K562 (cell line): Measurements from ENCODE around the gene OR2C1. TPM values are rescaled to one million over a fixed set of nuclear protein-coding genes. Genes with fewer than 3 reads are reported as not detected.

Experiments used
- CBX8 ChIP-seq: fragments of 200-600 bp; sonication (generic); IDR thresholded peaks from 2 replicates; pipeline ENCODE4 v1.6.1; 2012; ENCODE audit warnings: borderline replicate concordance, mixed run types, low read depth, mild to moderate bottlenecking, moderate library complexity, mixed read lengths, low read length, control low read depth, inconsistent platforms; ENCODE audit not compliant: poor library complexity, severe bottlenecking; ENCODE audit errors: extremely low read depth
- ZNF280B ChIP-seq: fragments of 250-450 bp; sonication (Bioruptor Pico); IDR thresholded peaks from 2 replicates; pipeline ENCODE4 v1.5.1; 2021; ENCODE audit warnings: mild to moderate bottlenecking
- polyA plus RNA-seq, 8 experiments: library from polyadenylated mRNA; depleted of rRNA in 4 of 8; stranded (reverse) in 5 of 8; unstranded in 3 of 8; fragments of >200 nt; fragmentation: Nextera tagmentation in 2 of 8; fragmentation: Illumina TruSeq in 1 of 8; extraction: Ambion mirVana in 2 of 8; extraction: Trizol in 1 of 8; gene quantifications; 2 replicates each; pipeline versions ENCODE4 v1.2.1 to v1.2.3, GENCODE V29; 2011 to 2014; ENCODE audit warnings: inconsistent platforms in 1 of 8, missing spikeins in 1 of 8
- total RNA-seq, 7 experiments: library from RNA; depleted of rRNA in 6 of 7; stranded (reverse); fragments of >200 nt in 6 of 7; fragmentation: Illumina TruSeq in 2 of 7; extraction: Trizol in 2 of 7; gene quantifications; 2 replicates each; pipeline versions ENCODE4 v1.2.1 to v1.2.3, GENCODE V29; 2011 to 2021; ENCODE audit warnings: low replicate concordance in 1 of 7
- TF ChIP-seq, protein P1 (sequence below): sonication (generic); formaldehyde crosslinking; IDR thresholded peaks from 2 replicates; pipeline ENCODE4 v1.8.0; 2022; ENCODE audit warnings: missing genetic modification reagents, mild to moderate bottlenecking, borderline replicate concordance

OR2C1 gene
- total and polyA plus RNA-seq, 9 of the 15 experiments (the other 6 are each of a cell fraction or from before 2014, with no cell fraction given): not detected

DNA sequence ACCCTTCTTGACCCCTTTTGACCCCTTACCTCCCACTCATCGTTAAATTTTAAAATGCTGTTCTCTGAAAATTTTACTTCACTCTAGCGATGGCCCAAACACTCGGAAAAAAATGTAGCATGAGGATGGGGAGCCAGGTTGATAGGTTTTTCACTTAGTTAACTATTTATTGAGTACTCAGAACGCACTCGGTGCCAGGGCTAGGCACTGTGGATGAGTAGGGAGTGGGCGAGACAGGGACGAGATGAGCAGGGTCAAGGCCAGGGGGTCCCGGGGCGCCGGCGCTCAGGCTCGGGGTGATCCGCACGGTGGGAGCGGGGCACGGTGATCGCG lies 44.7 kb downstream of the OR2C1 start (continued):
- TF ChIP-seq, protein P1, sequence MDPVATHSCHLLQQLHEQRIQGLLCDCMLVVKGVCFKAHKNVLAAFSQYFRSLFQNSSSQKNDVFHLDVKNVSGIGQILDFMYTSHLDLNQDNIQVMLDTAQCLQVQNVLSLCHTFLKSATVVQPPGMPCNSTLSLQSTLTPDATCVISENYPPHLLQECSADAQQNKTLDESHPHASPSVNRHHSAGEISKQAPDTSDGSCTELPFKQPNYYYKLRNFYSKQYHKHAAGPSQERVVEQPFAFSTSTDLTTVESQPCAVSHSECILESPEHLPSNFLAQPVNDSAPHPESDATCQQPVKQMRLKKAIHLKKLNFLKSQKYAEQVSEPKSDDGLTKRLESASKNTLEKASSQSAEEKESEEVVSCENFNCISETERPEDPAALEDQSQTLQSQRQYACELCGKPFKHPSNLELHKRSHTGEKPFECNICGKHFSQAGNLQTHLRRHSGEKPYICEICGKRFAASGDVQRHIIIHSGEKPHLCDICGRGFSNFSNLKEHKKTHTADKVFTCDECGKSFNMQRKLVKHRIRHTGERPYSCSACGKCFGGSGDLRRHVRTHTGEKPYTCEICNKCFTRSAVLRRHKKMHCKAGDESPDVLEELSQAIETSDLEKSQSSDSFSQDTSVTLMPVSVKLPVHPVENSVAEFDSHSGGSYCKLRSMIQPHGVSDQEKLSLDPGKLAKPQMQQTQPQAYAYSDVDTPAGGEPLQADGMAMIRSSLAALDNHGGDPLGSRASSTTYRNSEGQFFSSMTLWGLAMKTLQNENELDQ (CRISPR knock-in tag): peak; percentile 31; the same call in 1 of the 2 replicates
- TF ChIP-seq CBX8 (no peak), ZNF280B (CRISPR knock-in tag) (no peak)
